Adrenal gland (tissue), 5 donors: Measurements from ENCODE around the gene NR1H2.

Source experiments
- POLR2A ChIP-seq, 2 donors: fragments of 450-650 bp; IDR thresholded peaks; one replicate each; pipeline ENCODE4 v1.6.1; 2017; ENCODE audit warnings: antibody characterized with exemption in 2 of 2, mild to moderate bottlenecking in 2 of 2, moderate library complexity in 1 of 2
- TF ChIP-seq, protein P1 (sequence below), 6 experiments: fragments of 450-650 bp in 4 of 6; fragments of 200-600 bp in 2 of 6; sonication (generic) in 1 of 6; IDR thresholded peaks; 1 replicate in 5 of 6; 2 replicates in 1 of 6; pipeline versions ENCODE4 v1.5.1 to v1.8.0; 2016 to 2021; ENCODE audit warnings: antibody characterized with exemption in 6 of 6, mild to moderate bottlenecking in 2 of 6, moderate library complexity in 1 of 6
- donor health status: DM: no; HTN: no; CAD: no.

DNA sequence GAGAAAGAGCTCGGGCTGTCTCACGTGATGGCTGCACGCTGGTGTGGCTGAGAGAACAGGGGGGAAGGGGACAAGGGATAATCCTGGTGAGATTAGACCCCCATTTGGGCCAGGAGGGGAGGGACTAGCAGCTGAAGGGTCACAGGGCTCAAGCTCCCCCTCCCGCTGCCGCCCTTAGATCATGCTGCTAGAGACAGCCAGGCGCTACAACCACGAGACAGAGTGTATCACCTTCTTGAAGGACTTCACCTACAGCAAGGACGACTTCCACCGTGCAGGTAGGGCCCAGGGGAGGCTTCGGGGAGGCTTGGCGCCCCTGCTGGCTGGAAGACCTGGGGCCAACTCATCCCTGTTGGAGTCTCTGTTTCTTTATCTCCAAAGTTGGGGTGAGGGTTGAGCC lies 3.3 kb downstream of the NR1H2 start:
- no peak for TF ChIP-seq POLR2A (IDR thresholded peaks at IDR 0.05)
- TF ChIP-seq, protein P1, sequence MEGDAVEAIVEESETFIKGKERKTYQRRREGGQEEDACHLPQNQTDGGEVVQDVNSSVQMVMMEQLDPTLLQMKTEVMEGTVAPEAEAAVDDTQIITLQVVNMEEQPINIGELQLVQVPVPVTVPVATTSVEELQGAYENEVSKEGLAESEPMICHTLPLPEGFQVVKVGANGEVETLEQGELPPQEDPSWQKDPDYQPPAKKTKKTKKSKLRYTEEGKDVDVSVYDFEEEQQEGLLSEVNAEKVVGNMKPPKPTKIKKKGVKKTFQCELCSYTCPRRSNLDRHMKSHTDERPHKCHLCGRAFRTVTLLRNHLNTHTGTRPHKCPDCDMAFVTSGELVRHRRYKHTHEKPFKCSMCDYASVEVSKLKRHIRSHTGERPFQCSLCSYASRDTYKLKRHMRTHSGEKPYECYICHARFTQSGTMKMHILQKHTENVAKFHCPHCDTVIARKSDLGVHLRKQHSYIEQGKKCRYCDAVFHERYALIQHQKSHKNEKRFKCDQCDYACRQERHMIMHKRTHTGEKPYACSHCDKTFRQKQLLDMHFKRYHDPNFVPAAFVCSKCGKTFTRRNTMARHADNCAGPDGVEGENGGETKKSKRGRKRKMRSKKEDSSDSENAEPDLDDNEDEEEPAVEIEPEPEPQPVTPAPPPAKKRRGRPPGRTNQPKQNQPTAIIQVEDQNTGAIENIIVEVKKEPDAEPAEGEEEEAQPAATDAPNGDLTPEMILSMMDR (IDR thresholded peaks at IDR 0.05) = no peak
